GM18870 (cell line): Measurements from ENCODE around the gene NKX3-2.

ENCODE experiments used
- ATAC-seq: cut with Tn5 transposase; IDR thresholded peaks from one replicate; pipeline ENCODE4 v1.9.1; 2021; ENCODE audit warnings: moderate library complexity; ENCODE audit not compliant: unreplicated experiment

NKX3-2 gene

GRCh38 chr4:13515268-13515667, 29.0 kb downstream of the NKX3-2 start:
- ATAC-seq = no peak

GRCh38 chr4:13514722-13515121, 29.6 kb downstream of the NKX3-2 start:
- ATAC-seq = no peak

GRCh38 chr4:13511101-13511500, 33.2 kb downstream of the NKX3-2 start:
- no peak for ATAC-seq

GRCh38 chr4:13509442-13509841, 34.9 kb downstream of the NKX3-2 start:
- ATAC-seq = no peak

- no peak for ATAC-seq
These were observed 39.9 kb downstream of the NKX3-2 start for GRCh38 chr4:13504374-13504773.

- no peak for ATAC-seq
These were observed 45.8 kb downstream of the NKX3-2 start for GRCh38 chr4:13498469-13498868.

GRCh38 chr4:13496605-13497004, 47.7 kb downstream of the NKX3-2 start:
- ATAC-seq = no peak

- no peak for ATAC-seq
These were observed 48.6 kb downstream of the NKX3-2 start for GRCh38 chr4:13495753-13496152.

- no peak for ATAC-seq
These were observed 50.5 kb downstream of the NKX3-2 start for GRCh38 chr4:13493793-13494192.

GRCh38 chr4:13492747-13493146, 51.6 kb downstream of the NKX3-2 start:
- no peak for ATAC-seq
